H1 (cell line): Measurements from ENCODE around the gene ELOVL3. TPM values are rescaled to one million over a fixed set of nuclear protein-coding genes. Genes with fewer than 3 reads are reported as not detected.

Source experiments
- BRCA1 ChIP-seq: IDR thresholded peaks from 2 replicates; pipeline ENCODE4 v1.6.1; 2012; ENCODE audit warnings: low read depth, low read length, improper control_type of control experiment
- CHD7 ChIP-seq: fragments of 300-600 bp; sonication (generic); IDR thresholded peaks from 2 replicates; pipeline ENCODE4 v1.7.1; 2012; ENCODE audit warnings: low read length, moderate library complexity, mild to moderate bottlenecking, inconsistent platforms; ENCODE audit not compliant: insufficient replicate concordance
- E2F6 ChIP-seq: IDR thresholded peaks from 2 replicates; pipeline ENCODE4 v1.6.1; 2012; ENCODE audit warnings: inconsistent platforms
- NANOG ChIP-seq: IDR thresholded peaks from 2 replicates; pipeline ENCODE4 v1.6.1; 2011; ENCODE audit warnings: low read length, low read depth, mild to moderate bottlenecking, inconsistent platforms; ENCODE audit not compliant: insufficient read depth, poor library complexity, severe bottlenecking
- NRF1 ChIP-seq: IDR thresholded peaks from 2 replicates; pipeline ENCODE4 v1.6.1; 2011; ENCODE audit warnings: mild to moderate bottlenecking, low read depth, low read length, improper control_type of control experiment
- RFX5 ChIP-seq: IDR thresholded peaks from 2 replicates; pipeline ENCODE4 v1.6.1; 2011; ENCODE audit warnings: low read depth, low read length, improper control_type of control experiment, borderline replicate concordance
- SP1 ChIP-seq: IDR thresholded peaks from 2 replicates; pipeline ENCODE4 v1.6.1; 2011; ENCODE audit warnings: low read depth, low read length
- polyA plus RNA-seq, 7 experiments: library from polyadenylated mRNA; depleted of rRNA in 3 of 7; stranded (reverse) in 5 of 7; unstranded in 2 of 7; fragments of >200 nt in 5 of 7; fragments of 200-250 nt in 2 of 7; gene quantifications; 1 replicate in 5 of 7; 2 replicates in 1 of 7; 4 replicates in 1 of 7; pipeline versions ENCODE4 v1.2.1 to v1.2.3, GENCODE V29; 2011 to 2013; ENCODE audit warnings: missing spikeins in 2 of 7, mixed read lengths in 2 of 7
- total RNA-seq: library from RNA; stranded (reverse); fragmentation: NEBNext Ultra II Directional; extraction: Animal tissue kit (Norgen Biotek cat#: 25700); gene quantifications from 2 replicates; pipeline ENCODE4 v1.2.1, GENCODE V29; 2021

ELOVL3 gene
- total and polyA plus RNA-seq, 2 of the 8 experiments (the other 6 are each of a cell fraction or from before 2014, with no cell fraction given): 0.27 TPM; not detected in 1

- TF ChIP-seq CHD7 (no peak), E2F6 (no peak), NRF1 (no peak), NANOG (no peak), RFX5 (no peak), BRCA1 (no peak), SP1 (no peak)
Observed at GRCh38 chr10:102261842-102262241, 35.7 kb downstream of the ELOVL3 start (continued).
